SU-DHL-6 (cell line): ENCODE measurements around the gene HSP90AA1.

Experiments
- EZH2phosphoT487 ChIP-seq: fragments of 200-600 bp; sonication (generic), shearing (Covaris generic); conservative IDR thresholded peaks from 2 replicates; pipeline ENCODE4 v1.6.1; 2018; ENCODE audit warnings: mild to moderate bottlenecking, antibody characterized with exemption, low read length, moderate library complexity, mixed read lengths
- TF ChIP-seq, protein P1 (sequence below): fragments of 200-600 bp; sonication (generic); IDR thresholded peaks from one replicate; pipeline ENCODE4 v1.5.1; 2017; ENCODE audit warnings: antibody characterized with exemption, mild to moderate bottlenecking, low read length, moderate library complexity; ENCODE audit not compliant: insufficient read depth, poor library complexity, severe bottlenecking

GRCh38 chr14:102058146-102058545 lies 28.7 kb downstream of the HSP90AA1 start:
- TF ChIP-seq, protein P1, sequence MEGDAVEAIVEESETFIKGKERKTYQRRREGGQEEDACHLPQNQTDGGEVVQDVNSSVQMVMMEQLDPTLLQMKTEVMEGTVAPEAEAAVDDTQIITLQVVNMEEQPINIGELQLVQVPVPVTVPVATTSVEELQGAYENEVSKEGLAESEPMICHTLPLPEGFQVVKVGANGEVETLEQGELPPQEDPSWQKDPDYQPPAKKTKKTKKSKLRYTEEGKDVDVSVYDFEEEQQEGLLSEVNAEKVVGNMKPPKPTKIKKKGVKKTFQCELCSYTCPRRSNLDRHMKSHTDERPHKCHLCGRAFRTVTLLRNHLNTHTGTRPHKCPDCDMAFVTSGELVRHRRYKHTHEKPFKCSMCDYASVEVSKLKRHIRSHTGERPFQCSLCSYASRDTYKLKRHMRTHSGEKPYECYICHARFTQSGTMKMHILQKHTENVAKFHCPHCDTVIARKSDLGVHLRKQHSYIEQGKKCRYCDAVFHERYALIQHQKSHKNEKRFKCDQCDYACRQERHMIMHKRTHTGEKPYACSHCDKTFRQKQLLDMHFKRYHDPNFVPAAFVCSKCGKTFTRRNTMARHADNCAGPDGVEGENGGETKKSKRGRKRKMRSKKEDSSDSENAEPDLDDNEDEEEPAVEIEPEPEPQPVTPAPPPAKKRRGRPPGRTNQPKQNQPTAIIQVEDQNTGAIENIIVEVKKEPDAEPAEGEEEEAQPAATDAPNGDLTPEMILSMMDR = no peak
- TF ChIP-seq EZH2phosphoT487 = no peak
